Right renal cortex interstitium (tissue), 3 donors: ENCODE data around the gene FUT7. TPM values are rescaled to one million over a fixed set of nuclear protein-coding genes. Genes with fewer than 3 reads are reported as not detected.

Experiments
- DNase-seq, 3 donors: peaks; one replicate each; pipeline ENCODE4 v3.0.0-alpha.2; 2013; ENCODE audit warnings: low read depth in 3 of 3, low spot score in 2 of 3
- polyA plus RNA-seq, 3 donors: library from polyadenylated mRNA; unstranded; fragments of 120-200 nt; gene quantifications; one replicate each; pipeline ENCODE4 v1.2.1, GENCODE V29; 2013; ENCODE audit not compliant: insufficient read length in 3 of 3

Gene FUT7, protein sequence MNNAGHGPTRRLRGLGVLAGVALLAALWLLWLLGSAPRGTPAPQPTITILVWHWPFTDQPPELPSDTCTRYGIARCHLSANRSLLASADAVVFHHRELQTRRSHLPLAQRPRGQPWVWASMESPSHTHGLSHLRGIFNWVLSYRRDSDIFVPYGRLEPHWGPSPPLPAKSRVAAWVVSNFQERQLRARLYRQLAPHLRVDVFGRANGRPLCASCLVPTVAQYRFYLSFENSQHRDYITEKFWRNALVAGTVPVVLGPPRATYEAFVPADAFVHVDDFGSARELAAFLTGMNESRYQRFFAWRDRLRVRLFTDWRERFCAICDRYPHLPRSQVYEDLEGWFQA
- under 1 TPM in 1 of 3 donors, not detected in 2; 0.06 TPM for polyA plus RNA-seq

DNA sequence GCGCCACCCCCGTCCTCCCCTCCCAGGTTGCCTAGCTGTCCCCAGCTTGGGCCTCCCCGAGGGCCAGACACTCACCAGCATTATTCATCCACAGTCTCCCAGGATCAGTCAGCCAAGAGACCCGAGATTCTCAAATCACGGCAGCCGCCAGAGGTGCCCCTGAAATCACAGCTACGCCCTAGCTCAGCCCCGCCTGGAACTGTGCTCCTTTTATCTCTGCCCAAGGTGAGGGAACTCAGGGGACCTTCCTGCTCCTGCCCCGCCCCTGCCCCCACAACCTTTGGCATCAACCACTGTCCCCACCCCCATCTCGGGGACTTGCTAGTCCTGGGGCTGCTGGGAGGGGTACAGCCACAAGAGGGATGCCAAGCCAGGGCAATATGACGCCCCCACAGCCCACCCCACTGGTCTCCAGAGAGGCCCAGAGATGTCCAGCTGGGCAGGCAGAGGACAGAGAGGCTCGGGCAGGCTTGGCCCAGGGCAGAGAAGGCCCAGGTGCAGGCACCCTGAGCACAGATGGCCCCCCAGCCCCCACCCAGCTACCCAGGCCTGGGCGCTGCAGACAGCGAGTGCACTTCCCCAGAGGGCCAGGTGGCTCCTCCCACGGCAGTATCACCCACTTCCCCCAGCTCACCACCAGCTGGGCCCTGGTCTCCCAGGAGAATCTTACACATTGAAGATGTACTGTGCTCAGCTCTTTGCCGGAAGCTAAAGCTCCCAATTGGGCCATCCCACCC is at the start of gene FUT7:
TSS of gene FUT7 (minus strand) at position 185 of the 737 bp plus-strand sequence. CDS start at position 88, 97 bp downstream.
- DNase-seq = no peak

DNA sequence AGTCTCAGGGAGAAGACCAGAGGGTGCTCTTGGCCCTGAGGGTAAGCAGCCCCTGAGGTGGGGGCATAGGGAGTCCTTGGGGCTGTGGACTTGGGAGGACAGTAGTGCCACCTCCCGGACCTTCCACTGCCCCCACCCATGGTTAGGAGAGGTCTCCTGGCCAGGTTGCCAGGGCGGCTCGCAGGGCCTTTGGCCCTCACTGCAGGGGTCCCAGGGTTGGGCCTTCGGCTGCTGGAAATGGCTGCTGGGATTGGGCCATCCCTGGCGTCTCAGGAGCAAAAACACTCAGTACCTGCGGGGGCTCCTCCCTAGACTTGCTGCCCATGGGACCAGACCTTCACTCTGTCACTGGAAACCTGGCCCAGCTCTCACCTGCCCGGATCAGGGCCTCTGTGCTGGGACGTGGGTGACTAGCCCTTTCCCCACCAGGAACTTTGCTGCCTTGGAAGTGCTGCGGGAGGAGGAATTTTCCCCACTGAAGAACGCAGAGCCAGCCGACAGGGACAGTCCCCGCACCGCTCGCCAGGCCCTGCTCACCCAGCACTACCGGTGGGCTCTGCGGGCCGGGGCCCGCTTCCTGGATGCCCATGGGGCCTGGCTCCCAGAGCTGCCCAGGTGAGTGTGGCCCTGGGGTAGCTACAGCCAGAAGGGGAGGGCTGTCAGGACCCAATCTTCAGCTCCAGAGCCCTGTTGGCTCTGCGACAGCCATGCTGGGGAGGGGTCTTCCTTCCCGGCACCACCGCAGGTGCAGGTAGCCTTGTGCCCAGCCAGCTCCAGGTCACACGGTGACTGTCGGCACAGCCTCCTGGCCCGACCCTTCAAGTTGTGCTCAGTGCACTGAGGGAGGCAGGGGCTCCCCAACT is 48.6 kb upstream of the FUT7 start:
- no peak for DNase-seq

DNA sequence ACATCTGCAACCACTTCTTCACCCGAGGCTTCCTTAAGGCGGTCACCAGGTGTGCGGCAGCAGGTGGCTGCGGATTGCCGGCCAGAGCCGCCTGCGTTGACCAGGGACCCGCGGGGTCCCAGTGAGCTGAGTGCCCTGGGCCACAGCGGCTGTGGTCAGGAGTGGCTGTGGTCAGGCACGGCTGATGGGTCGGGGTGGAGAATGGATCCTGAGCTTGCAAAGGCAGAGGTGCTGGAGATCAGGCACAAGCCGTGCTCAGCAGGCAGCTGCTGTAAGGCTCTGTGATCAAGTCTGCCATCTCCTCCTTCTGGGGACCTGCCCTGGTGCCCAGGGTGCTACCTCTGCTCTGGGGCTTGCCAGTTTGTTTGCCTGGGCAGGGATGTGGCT is 47.5 kb upstream of the FUT7 start:
- no peak for DNase-seq

DNA sequence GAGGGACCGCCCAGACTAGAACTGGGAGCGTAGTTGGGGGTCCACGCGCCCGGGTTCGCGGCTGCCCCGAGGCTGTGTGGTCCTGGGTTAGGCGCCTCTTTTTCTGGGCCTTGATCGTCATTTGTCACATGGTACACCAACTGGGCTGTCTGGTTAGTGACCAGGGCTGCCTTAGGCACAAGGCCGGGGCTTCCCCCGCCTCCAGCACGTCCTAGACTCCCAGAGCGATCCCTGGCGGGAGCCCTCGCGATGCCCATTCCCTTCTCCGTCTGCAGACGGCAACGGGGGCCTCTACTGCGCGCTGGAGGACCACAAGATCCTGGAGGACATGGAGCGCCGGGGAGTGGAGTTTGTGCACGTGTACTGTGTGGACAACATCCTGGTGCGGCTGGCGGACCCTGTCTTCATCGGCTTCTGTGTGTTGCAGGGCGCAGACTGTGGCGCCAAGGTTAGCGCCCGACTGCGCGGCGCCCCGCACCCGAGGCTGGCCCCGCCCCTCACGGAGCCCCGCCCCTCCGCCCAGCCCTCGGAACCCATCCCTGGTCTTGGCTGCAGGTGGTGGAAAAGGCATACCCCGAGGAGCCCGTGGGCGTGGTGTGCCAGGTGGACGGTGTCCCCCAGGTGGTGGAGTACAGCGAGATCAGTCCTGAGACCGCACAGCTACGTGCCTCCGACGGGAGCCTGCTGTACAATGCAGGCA is 47.0 kb upstream of the FUT7 start:
- no peak for DNase-seq

DNA sequence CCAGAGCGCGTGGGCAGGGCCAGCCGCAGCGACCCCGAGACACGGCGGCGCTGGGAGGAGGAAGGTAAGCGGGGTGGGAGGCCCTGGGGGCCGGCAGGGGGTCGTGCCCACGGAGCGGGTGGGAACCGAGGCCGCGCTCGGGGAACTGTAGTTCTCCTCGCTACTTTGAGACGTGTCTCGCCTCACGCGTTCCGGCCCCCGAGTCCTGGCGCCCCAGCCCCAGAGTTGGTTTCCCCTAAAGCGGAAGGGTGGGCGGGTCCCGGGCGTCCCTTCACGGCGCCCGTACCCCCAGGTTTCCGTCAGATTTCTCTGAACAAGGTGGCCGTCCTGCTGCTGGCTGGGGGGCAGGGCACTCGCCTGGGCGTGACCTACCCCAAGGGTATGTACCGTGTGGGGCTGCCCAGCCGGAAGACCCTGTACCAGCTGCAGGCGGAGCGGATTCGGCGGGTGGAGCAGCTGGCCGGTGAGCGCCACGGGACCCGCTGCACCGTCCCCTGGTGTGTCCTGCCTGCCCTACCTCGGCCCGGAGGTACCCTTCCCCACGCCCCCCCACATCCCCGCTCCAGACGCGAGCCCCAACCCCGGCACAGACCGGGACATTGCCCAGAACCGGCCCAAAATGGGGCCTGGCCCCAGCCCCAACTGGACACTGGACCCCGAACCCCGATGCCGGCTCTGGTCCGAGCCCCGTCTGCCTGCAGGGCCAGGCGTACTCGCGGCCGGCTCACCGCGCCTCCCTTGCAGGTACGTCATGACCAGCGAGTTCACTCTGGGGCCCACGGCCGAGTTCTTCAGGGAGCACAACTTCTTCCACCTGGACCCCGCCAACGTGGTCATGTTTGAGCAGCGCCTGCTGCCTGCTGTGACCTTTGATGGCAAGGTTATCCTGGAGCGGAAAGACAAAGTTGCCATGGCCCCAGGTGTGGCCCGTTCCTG is 46.1 kb upstream of the FUT7 start:
- no peak for DNase-seq

DNA sequence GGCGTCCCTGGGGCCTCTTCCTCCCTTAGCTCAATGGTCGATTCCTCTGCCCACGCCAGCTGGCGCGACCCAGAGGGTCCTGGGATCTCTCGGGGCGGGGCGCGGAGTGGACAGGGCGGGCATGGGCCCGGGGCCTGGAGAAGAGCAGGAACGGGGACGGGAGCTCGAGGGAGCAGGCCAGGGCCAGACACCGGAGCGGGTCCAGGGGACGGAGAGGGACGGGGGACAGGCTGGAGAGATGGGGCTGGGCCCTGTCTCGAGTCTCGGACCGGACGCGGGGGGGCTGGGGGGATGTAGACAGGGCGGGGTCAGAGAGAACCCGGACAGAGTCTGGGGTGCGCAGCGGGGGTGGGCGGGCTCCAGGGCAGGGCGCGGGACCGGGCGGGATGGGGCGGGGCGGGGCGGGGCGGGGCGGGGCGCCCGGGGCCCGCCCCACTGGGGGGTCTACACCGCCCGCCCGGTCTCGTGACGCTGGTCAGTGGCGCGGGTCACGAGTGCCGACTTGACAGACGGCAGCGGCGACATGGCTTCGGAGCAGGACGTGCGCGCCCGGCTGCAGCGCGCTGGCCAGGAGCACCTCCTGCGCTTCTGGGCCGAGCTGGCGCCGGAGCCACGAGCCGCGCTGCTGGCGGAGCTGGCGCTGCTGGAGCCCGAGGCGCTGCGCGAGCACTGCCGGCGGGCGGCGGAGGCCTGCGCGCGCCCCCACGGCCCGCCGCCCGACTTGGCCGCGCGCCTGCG is 45.3 kb upstream of the FUT7 start, which contains the start of gene UAP1L1:
TSS of gene UAP1L1 (plus strand) at position 508 of the 738 bp plus-strand sequence. CDS start at position 524, 16 bp downstream.
- DNase-seq = no peak

DNA sequence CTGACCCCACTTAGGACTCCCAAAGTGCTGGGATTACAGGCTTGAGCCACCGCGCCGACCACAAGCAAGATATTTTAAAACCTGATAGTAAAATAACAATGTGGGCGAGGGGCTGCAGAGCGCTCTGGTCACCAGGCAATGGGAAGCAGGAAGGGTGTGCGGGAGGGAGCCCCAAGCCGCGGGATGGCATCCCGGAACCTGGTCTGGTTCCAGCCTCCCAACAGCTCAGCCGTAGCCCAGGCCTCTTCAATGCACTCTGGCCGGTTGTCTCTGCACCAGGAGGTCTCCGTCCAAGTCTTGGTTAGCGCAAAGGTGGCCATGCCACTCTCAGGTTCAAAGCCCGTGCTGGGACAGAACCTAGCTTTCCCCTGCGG is 44.7 kb upstream of the FUT7 start:
- no peak for DNase-seq

DNA sequence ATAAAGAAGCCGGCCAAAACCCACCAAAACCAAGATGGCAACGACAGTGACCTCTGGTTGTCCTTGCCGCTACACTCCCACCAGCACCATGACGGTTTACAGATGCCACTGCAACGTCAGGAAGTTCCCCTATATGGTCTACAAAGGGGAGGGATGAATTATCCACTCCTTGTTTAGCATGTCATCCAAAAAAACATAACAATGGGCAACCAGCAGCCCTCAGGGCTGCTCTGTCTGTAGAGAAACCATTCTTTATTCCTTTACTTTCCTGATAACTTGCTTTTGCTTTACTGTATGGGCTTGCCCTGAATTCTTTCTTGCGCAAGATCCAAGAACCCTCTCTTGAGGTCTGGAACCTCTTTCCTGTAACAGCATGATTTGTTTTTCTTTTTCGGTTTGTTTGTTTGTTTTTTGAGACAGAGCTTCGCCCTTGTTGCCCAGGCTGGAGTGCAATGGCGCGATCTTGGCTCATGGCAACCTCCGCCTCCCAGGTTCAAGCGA is 43.4 kb upstream of the FUT7 start:
- DNase-seq = no peak

DNA sequence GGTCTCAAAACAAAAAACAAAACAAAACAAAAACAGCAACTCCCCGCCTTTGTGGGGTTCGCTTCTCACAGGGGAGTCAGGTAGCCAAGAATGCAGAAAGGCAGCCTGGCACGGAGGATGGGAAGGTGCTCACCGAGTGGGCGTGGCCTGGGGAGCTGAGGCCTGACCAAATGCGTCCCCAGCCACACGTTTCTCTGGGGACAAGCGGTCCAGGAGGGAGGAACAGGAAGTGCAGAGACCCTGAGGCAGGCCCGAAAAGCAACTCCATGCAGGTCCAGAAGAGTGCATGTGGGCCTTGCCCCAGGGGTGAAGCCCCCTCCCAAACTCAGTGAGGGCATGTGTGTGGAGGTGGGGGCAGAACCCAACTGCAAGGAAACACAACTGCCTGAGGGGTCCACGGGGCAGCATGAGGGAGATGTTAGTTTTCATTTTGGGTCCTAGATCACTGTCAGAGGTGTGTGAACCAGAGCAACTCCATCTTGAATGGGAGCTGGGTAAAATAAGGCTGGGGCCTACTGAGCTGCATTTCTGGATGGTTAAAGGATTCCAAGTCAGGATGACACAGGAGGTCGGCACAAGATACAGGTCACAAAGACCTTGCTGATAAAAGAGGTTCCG is 42.9 kb upstream of the FUT7 start:
- no peak for DNase-seq

DNA sequence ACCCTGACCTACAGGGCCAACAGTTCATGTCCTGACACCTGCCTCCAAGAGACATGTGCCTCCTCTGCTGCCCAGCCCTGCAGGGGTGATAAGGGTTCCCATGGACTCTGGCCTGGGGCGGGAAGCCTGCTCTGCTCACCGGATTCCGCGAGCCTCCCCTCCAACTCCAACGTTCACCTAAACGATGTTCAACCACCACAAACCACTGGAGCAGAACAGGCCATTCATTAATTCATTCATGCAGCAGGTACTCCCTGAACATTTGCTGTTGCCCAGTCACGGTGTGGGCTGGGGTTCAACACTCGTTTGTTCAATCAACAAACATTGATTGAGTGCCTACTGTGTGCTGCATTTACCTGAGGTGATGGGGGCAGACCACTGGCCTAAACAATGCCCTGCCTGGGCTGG is 42.1 kb upstream of the FUT7 start:
- no peak for DNase-seq

DNA sequence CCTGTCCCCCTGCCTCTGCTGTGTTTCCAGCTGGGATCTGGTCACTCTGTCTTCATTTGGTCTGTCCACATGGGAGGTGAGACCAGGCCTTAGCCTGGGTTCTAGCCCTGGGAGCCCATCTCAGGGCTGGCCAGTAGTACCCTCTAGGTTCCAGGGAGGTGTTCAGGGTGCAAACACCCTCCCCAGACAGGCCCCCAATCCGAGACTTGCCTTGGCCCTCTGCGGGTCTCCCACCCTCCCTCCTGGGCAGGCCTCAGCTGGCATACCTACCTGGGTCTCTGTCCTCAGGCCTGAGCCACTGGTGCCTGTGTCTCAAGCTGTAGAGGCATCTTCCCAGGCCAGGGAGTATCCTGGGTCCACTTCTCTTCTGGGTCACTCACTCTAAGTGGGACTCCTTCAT is 39.4 kb upstream of the FUT7 start:
- no peak for DNase-seq

DNA sequence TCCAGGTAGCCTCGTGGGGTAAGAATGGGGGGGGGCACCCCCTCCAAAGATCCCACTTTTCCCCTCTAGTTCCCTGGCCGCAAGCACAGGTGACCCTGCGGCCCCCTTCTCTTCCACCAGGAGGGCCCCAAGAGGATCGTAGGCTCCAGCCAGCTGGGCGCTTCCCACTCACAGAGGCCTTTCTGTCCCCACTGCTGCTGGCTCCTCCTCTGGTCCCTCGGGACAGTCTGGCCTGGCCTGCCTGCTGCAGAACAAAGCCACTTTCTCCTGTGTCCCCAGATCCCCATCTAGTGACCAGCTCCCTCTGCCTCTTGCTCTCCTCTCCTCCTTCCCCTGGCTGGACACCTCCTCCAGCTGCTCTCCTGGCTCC is 39.0 kb upstream of the FUT7 start:
- DNase-seq = no peak

DNA sequence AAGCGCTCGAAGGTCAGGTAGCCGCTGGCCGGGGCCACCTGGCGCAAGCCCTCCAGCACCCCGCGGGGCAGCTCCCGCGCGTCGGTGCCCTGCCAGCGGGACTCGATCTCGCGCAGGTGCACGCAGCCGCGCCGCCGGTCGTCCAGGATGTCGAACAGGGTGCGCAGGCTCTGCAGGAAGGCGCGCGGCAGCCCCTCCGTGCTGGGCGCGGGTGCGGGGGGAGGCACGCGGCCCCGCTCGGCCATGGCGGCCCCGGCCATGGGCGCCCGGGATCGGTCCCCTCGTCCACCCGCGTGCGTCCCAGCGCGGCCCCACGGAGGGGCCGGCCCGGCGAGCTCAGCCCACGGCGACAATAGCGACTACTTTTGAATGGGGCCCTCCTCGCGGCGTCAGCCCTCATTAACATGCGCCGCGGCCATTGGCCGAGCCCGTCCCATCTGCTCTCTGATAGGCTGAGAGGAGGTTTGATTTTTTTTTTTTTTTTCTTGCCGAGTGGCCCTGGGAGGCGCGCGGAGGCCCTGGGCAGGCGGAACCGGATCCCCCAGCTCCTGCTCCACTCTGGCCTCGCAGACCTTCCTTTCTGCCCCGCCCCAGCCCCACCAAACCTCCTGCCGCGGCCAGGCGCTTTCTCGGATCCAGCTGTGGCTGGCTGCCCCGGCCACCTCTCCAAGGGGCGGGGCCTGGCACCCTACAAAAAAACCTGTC is 38.5 kb upstream of the FUT7 start, which contains the start of gene SAPCD2:
TSS of gene SAPCD2 (minus strand) at position 357 of the 705 bp plus-strand sequence. CDS start at position 260, 97 bp downstream.
- DNase-seq = peak in 1 of 3 donors; percentile 69

DNA sequence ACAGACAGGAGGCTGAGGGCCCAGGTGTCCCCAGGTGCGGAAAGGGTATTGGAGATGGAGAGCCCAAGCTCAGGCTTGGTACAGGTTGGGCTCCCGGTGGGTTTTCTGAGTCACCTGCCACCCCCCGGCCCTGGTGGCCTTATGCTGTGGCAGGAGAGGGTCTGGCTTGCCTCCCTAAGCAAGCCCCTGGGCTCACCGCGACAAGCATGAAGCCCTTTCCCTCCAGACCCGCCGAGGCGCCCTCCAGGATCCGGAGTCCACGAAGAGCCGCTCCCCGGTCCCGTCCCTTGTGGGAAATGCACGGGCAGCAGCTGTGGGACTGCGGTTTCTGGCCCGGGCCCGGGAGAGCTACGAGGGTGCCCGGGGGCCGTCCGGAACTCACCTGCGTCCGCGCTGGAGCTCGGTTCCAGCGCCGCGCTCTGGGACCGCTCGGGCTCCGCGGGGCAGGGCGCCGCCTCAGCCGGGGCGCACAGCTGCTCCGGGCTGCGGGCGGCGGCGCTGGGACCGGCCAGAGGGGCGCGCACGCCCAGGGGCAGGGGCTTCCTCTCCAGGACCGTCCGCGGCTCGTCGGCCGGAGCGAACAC is 37.7 kb upstream of the FUT7 start:
- no peak for DNase-seq

DNA sequence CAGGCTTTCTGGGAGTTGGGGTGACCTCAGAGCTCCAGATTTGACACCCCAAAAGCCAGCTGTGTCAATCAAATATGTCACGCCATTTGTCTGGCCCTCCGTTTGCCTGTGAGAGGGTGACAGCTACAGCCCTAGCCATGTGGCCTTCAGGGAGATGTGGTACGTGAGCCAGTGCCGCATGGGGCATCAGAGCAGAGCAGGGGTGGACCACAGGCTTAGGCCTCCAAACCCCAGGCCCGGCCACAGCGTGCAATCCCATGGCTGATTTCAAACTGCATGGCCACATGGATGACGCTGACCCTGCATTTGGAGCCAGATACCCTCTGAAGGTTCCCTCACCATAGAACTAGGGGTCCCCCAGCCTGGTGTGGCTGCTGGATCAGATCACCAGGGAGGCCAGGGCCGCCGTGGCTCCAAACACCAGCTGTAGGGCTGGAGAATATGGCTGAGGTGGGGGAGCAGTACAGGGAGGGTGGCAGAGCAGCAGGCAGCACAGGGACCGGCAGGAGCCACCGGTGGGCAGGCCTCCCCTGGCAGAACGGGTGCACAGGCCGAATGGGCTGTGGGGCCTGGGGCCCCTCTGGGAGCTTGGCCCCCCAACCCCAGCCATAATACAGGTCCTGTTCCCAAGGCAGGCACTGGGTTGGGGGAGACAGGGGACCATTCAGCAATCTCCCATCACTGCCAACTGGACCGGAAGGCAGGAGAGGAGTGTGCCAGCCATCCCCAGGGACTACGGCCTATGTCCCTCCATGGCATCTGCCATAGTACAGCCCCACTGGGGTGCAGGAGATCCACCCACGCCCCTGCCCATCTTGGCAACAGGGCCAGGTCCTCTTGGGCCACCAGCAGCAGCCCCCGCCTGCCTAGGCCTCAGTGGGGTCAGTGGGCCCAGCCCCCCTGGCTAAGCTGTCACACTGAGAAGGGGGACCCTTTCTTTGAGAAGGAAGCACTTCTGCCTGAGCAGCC is 36.9 kb upstream of the FUT7 start:
- no peak for DNase-seq
